HL-60 (cell line): ENCODE results near the gene SKA3.

Source experiments
- CTCF ChIP-seq: IDR thresholded peaks from one replicate; pipeline ENCODE4 v1.5.1; 2011; ENCODE audit warnings: low read length, control low read depth, inconsistent platforms; ENCODE audit not compliant: insufficient read depth
- POLR2AphosphoS5 ChIP-seq: IDR thresholded peaks from 2 replicates; pipeline ENCODE4 v1.6.1; 2012; ENCODE audit warnings: low read depth
- TF ChIP-seq, protein P1 (sequence below): IDR thresholded peaks from 2 replicates; pipeline ENCODE4 v1.6.1; 2012; ENCODE audit warnings: low read depth; ENCODE audit not compliant: insufficient replicate concordance

GRCh38 chr13:21181671-21182070, 5.3 kb upstream of the SKA3 start:
- TF ChIP-seq CTCF (no peak), POLR2AphosphoS5 (no peak)
- TF ChIP-seq, protein P1, sequence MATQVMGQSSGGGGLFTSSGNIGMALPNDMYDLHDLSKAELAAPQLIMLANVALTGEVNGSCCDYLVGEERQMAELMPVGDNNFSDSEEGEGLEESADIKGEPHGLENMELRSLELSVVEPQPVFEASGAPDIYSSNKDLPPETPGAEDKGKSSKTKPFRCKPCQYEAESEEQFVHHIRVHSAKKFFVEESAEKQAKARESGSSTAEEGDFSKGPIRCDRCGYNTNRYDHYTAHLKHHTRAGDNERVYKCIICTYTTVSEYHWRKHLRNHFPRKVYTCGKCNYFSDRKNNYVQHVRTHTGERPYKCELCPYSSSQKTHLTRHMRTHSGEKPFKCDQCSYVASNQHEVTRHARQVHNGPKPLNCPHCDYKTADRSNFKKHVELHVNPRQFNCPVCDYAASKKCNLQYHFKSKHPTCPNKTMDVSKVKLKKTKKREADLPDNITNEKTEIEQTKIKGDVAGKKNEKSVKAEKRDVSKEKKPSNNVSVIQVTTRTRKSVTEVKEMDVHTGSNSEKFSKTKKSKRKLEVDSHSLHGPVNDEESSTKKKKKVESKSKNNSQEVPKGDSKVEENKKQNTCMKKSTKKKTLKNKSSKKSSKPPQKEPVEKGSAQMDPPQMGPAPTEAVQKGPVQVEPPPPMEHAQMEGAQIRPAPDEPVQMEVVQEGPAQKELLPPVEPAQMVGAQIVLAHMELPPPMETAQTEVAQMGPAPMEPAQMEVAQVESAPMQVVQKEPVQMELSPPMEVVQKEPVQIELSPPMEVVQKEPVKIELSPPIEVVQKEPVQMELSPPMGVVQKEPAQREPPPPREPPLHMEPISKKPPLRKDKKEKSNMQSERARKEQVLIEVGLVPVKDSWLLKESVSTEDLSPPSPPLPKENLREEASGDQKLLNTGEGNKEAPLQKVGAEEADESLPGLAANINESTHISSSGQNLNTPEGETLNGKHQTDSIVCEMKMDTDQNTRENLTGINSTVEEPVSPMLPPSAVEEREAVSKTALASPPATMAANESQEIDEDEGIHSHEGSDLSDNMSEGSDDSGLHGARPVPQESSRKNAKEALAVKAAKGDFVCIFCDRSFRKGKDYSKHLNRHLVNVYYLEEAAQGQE: no peak
